PFSK-1 (cell line): ENCODE data around the gene TRPM3.

Experiments
- FOXP2 ChIP-seq: optimal IDR thresholded peaks from 2 replicates; pipeline ENCODE3; 2011; ENCODE audit warnings: borderline replicate concordance, control low read depth, inconsistent platforms; ENCODE audit not compliant: insufficient read depth; ENCODE audit errors: extremely low read length, extremely low read depth
- POLR2AphosphoS5 ChIP-seq: IDR thresholded peaks from 2 replicates; pipeline ENCODE4 v1.6.1; 2012; ENCODE audit warnings: low read depth, mild to moderate bottlenecking, control low read depth, low read length, moderate library complexity
- SIN3A ChIP-seq: IDR thresholded peaks from 2 replicates; pipeline ENCODE4 v1.6.1; 2012; ENCODE audit warnings: mild to moderate bottlenecking, low read length, moderate library complexity, borderline replicate concordance; ENCODE audit not compliant: insufficient read depth
- TAF1 ChIP-seq: IDR thresholded peaks from 2 replicates; pipeline ENCODE4 v1.6.1; 2012; ENCODE audit warnings: low read length, control low read depth, borderline replicate concordance; ENCODE audit not compliant: insufficient read depth
- TF ChIP-seq, protein P1 (sequence below), 2 experiments: IDR thresholded peaks; 2 replicates each; pipeline versions ENCODE4 v1.6.1 to v1.8.0; 2011 to 2012; ENCODE audit warnings: low read depth in 2 of 2, low read length in 2 of 2, control low read depth in 1 of 2, inconsistent platforms in 1 of 2, mild to moderate bottlenecking in 1 of 2, moderate library complexity in 1 of 2; ENCODE audit not compliant: insufficient read depth in 1 of 2

TRPM3 gene

GRCh38 chr9:70963554-70963953 lies 157.9 kb downstream of the TRPM3 start:
- TF ChIP-seq, protein P1, sequence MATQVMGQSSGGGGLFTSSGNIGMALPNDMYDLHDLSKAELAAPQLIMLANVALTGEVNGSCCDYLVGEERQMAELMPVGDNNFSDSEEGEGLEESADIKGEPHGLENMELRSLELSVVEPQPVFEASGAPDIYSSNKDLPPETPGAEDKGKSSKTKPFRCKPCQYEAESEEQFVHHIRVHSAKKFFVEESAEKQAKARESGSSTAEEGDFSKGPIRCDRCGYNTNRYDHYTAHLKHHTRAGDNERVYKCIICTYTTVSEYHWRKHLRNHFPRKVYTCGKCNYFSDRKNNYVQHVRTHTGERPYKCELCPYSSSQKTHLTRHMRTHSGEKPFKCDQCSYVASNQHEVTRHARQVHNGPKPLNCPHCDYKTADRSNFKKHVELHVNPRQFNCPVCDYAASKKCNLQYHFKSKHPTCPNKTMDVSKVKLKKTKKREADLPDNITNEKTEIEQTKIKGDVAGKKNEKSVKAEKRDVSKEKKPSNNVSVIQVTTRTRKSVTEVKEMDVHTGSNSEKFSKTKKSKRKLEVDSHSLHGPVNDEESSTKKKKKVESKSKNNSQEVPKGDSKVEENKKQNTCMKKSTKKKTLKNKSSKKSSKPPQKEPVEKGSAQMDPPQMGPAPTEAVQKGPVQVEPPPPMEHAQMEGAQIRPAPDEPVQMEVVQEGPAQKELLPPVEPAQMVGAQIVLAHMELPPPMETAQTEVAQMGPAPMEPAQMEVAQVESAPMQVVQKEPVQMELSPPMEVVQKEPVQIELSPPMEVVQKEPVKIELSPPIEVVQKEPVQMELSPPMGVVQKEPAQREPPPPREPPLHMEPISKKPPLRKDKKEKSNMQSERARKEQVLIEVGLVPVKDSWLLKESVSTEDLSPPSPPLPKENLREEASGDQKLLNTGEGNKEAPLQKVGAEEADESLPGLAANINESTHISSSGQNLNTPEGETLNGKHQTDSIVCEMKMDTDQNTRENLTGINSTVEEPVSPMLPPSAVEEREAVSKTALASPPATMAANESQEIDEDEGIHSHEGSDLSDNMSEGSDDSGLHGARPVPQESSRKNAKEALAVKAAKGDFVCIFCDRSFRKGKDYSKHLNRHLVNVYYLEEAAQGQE (IDR thresholded peaks at IDR 0.05; ENCODE audit: insufficient read depth in 1 of 2, low read depth in 2 of 2, low read length in 2 of 2) = no peak
- TF ChIP-seq FOXP2 (no peak), POLR2AphosphoS5 (no peak), SIN3A (no peak), TAF1 (no peak)

- TF ChIP-seq, protein P1 (IDR thresholded peaks at IDR 0.05; ENCODE audit: insufficient read depth in 1 of 2, low read depth in 2 of 2, low read length in 2 of 2) = no peak
- no peak for TF ChIP-seq SIN3A
- TF ChIP-seq FOXP2 = no peak
- TF ChIP-seq POLR2AphosphoS5 = no peak
- TF ChIP-seq TAF1 = no peak
Observed at GRCh38 chr9:70962761-70963440, 158.5 kb downstream of the TRPM3 start.

- TF ChIP-seq, protein P1 (IDR thresholded peaks at IDR 0.05; ENCODE audit: insufficient read depth in 1 of 2, low read depth in 2 of 2, low read length in 2 of 2) = no peak
- no peak for TF ChIP-seq TAF1
- no peak for TF ChIP-seq POLR2AphosphoS5
Observed at GRCh38 chr9:70959366-70959765, 162.1 kb downstream of the TRPM3 start.

DNA sequence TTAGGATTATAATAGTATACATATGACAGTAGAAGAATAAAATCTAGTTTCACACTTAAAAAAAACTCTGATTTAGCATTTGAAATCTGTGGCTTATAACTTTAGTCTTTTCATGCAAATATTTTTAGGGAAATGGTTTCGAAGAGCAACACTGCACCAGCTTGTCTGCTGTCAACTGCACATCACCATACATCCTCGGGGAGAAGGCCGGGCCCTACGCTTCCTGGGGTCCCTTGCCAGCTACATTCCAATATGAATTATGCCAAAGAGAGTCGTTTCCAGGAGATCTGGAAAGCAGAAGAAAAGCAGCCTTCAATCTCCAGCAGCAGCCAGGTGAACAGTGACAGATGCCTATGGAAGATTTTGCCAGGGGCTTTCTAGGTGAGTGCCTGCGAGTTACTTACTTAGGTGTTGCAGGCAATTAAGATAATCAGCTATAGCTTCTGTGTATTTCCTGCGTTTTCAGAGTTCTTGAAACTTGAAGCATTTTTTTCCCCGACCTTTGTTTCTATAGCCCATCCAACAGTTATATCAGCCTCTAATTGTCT lies 166.8 kb downstream of the TRPM3 start:
- TF ChIP-seq SIN3A = no peak
- no peak for TF ChIP-seq FOXP2
- TF ChIP-seq TAF1 = no peak
- TF ChIP-seq, protein P1 (IDR thresholded peaks at IDR 0.05; ENCODE audit: insufficient read depth in 1 of 2, low read depth in 2 of 2, low read length in 2 of 2) = no peak
- TF ChIP-seq POLR2AphosphoS5 = no peak
